8988T (cell line): ENCODE measurements around the gene RANGAP1.

Experiments
- DNase-seq: peaks from one replicate; pipeline ENCODE4 v3.0.0; 2011

The RANGAP1 gene

GRCh38 chr22:41256254-41257253 lies 29.4 kb downstream of the RANGAP1 start:
- no peak for DNase-seq

- no peak for DNase-seq
Measured at GRCh38 chr22:41254230-41254629, 31.8 kb downstream of the RANGAP1 start.

GRCh38 chr22:41252365-41252764 lies 33.6 kb downstream of the RANGAP1 start:
- DNase-seq: no peak

GRCh38 chr22:41250127-41250526 lies 35.9 kb downstream of the RANGAP1 start:
- no peak for DNase-seq

- DNase-seq: no peak
Measured at GRCh38 chr22:41249442-41249841, 36.5 kb downstream of the RANGAP1 start.

- no peak for DNase-seq
Measured at GRCh38 chr22:41248758-41249157, 37.2 kb downstream of the RANGAP1 start.

GRCh38 chr22:41248314-41248713 lies 37.7 kb downstream of the RANGAP1 start:
- no peak for DNase-seq

GRCh38 chr22:41247703-41248102 lies 38.3 kb downstream of the RANGAP1 start:
- no peak for DNase-seq

- DNase-seq: no peak
Measured at GRCh38 chr22:41245917-41246499, 40.0 kb downstream of the RANGAP1 start.

- DNase-seq: no peak
Measured at GRCh38 chr22:41243361-41243760, 42.6 kb downstream of the RANGAP1 start.

- no peak for DNase-seq
Measured at GRCh38 chr22:41242396-41243117, 43.4 kb downstream of the RANGAP1 start.

- no peak for DNase-seq
Measured at GRCh38 chr22:41241133-41241676, 44.8 kb downstream of the RANGAP1 start.

GRCh38 chr22:41240377-41241132 lies 45.4 kb downstream of the RANGAP1 start, which contains the start of gene CHADL:
TSS of gene CHADL (minus strand) at chr22:41240931. CDS start at chr22:41240881, 50 bp downstream.
- DNase-seq: no peak

- DNase-seq: no peak
Measured at GRCh38 chr22:41239443-41240128, 46.4 kb downstream of the RANGAP1 start.

- no peak for DNase-seq
Measured at GRCh38 chr22:41238570-41239442, 47.2 kb downstream of the RANGAP1 start.

- DNase-seq: peak; percentile 97
Measured at GRCh38 chr22:41237707-41238569, 48.0 kb downstream of the RANGAP1 start.

GRCh38 chr22:41237036-41237706 lies 48.8 kb downstream of the RANGAP1 start:
- no peak for DNase-seq

GRCh38 chr22:41234815-41235695 lies 50.9 kb downstream of the RANGAP1 start:
- no peak for DNase-seq
